ENCODE data around the gene TIMM10B.

TIMM10B gene

DNA sequence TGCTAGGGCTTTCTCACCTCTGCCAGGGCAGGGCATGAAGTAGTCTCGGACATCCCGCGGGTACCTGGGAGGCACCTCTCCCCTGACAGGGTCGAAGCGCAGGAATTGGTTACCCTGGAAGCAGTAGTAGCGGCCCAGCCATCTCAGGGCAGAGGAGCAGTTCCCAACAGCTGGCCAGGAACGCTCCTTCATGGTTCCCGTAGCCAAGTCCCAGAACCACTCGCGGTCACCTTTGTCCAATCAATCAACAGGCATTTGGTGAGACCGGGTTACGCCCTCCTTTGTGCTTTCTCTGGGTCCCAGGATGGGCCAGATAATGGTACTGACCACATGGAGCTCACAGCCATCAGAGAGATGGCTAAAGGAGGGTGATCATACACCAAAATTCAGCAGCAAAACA, 43.9 kb upstream of the TIMM10B start:
- TF ChIP-seq EZH2phosphoT487 (IDR thresholded peaks at IDR 0.05; ENCODE audit: borderline replicate concordance, low read length), result no peak
- TF ChIP-seq, protein P1, sequence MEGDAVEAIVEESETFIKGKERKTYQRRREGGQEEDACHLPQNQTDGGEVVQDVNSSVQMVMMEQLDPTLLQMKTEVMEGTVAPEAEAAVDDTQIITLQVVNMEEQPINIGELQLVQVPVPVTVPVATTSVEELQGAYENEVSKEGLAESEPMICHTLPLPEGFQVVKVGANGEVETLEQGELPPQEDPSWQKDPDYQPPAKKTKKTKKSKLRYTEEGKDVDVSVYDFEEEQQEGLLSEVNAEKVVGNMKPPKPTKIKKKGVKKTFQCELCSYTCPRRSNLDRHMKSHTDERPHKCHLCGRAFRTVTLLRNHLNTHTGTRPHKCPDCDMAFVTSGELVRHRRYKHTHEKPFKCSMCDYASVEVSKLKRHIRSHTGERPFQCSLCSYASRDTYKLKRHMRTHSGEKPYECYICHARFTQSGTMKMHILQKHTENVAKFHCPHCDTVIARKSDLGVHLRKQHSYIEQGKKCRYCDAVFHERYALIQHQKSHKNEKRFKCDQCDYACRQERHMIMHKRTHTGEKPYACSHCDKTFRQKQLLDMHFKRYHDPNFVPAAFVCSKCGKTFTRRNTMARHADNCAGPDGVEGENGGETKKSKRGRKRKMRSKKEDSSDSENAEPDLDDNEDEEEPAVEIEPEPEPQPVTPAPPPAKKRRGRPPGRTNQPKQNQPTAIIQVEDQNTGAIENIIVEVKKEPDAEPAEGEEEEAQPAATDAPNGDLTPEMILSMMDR (IDR thresholded peaks at IDR 0.05; ENCODE audit: low read depth, low read length, poor library complexity, severe bottlenecking), result no peak
- Histone ChIP-seq H3K4me1 (ENCODE audit: control insufficient read depth, low read length) (peaks cover 39% of the 10 kb centered on the region), H3K79me2 (ENCODE audit: control insufficient read depth, low read length) (no peaks in the 10 kb centered on the region), H3K9me3 (ENCODE audit: control insufficient read depth, insufficient read depth, low read length) (no peaks in the 10 kb centered on the region), H3K4me2 (ENCODE audit: low read length) (no peak overlapping the region), H3K36me3 (ENCODE audit: control insufficient read depth, low read length) (no peaks in the 10 kb centered on the region), H4K20me1 (ENCODE audit: control insufficient read depth, insufficient read depth, low read depth, low read length) (no peaks in the 10 kb centered on the region), H3K27ac (ENCODE audit: low read depth, low read length) (no peak overlapping the region), H3K9me2 (replicated peaks; ENCODE audit: control insufficient read depth, low read length) (no peaks in the 10 kb centered on the region), H3K27me3 (ENCODE audit: control insufficient read depth, low read length) (no peaks in the 10 kb centered on the region; the same call in 1 of the 2 replicates), H3F3A (ENCODE audit: control insufficient read depth, insufficient read depth) (no peaks in the 10 kb centered on the region), H3K4me3 (ENCODE audit: low read length) (no peak overlapping the region)

DNA sequence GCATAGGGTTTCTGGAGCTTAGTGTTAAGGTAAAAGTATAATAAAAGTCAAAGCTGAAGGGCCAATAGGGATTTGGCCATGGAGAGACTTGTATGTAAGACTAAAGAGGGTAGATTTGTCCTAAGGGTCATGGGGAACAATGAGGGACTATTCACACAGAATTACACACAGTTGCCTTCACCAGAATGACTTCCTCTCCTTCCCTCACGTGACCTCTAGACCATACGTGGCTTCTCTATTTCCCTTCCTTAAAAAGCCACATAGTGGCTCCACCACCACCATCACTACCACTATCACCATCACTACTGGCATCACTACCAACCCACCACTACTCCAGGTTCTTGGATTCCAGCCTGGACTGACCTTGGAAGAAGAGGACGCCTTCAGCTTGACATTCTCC, 43.3 kb upstream of the TIMM10B start:
- no peaks in the 10 kb centered on the region for H3F3A ChIP-seq (ENCODE audit: control insufficient read depth, insufficient read depth)
- H3K9me3 ChIP-seq (ENCODE audit: control insufficient read depth, insufficient read depth, low read length), result no peaks in the 10 kb centered on the region
- H3K36me3 ChIP-seq (ENCODE audit: control insufficient read depth, low read length), result no peaks in the 10 kb centered on the region
- TF ChIP-seq, protein P1 (IDR thresholded peaks at IDR 0.05; ENCODE audit: low read depth, low read length, poor library complexity, severe bottlenecking), result no peak
- TF ChIP-seq EZH2phosphoT487 (IDR thresholded peaks at IDR 0.05; ENCODE audit: borderline replicate concordance, low read length), result no peak
- no peak overlapping the region for H3K4me3 ChIP-seq (ENCODE audit: low read length)
- peaks cover 39% of the 10 kb centered on the region for H3K4me1 ChIP-seq (ENCODE audit: control insufficient read depth, low read length)
- H3K79me2 ChIP-seq (ENCODE audit: control insufficient read depth, low read length), result no peaks in the 10 kb centered on the region
- H3K27ac ChIP-seq (ENCODE audit: low read depth, low read length), result no peak overlapping the region
- no peak overlapping the region for H3K4me2 ChIP-seq (ENCODE audit: low read length)
- no peaks in the 10 kb centered on the region; the same call in 1 of the 2 replicates for H3K27me3 ChIP-seq (ENCODE audit: control insufficient read depth, low read length)
- H4K20me1 ChIP-seq (ENCODE audit: control insufficient read depth, insufficient read depth, low read depth, low read length), result no peaks in the 10 kb centered on the region
- no peaks in the 10 kb centered on the region for H3K9me2 ChIP-seq (replicated peaks; ENCODE audit: control insufficient read depth, low read length)

DNA sequence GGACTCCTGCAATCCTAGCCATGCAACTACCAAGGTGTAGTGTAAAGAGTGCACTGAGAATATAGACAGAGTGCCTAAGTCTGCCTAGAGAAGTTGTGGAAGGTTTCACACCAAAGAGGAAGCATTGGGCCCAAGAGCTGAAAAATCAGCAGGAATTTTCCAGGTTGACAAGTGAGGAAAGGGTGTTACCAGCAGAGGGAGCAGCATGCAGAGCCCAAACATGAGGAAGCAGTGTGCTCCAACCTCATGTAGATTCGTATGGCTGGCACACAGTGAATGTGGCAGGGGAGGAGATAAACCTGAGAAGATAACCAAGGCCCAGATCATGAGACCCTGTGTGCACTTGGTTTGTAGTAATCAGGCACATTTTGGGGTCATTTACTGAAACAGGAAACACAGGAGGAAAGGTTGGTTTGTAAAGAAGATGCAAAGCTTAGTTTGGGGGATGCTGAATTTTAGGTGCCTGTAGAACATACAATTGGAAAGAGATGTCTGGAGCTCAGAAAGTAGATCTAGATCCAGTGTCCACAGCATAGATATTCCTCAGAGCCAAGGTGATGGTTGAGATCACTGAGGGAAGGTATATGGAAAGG, 42.2 kb upstream of the TIMM10B start:
- H3K27me3 ChIP-seq (ENCODE audit: control insufficient read depth, low read length), result no peaks in the 10 kb centered on the region
- H3K79me2 ChIP-seq (ENCODE audit: control insufficient read depth, low read length), result no peaks in the 10 kb centered on the region
- peaks cover 33% of the 10 kb centered on the region for H3K4me1 ChIP-seq (ENCODE audit: control insufficient read depth, low read length)
- H4K20me1 ChIP-seq (ENCODE audit: control insufficient read depth, insufficient read depth, low read depth, low read length), result no peaks in the 10 kb centered on the region
- H3F3A ChIP-seq (ENCODE audit: control insufficient read depth, insufficient read depth), result no peaks in the 10 kb centered on the region
- H3K9me3 ChIP-seq (ENCODE audit: control insufficient read depth, insufficient read depth, low read length), result no peaks in the 10 kb centered on the region
- no peaks in the 10 kb centered on the region for H3K9me2 ChIP-seq (replicated peaks; ENCODE audit: control insufficient read depth, low read length)
- no peak overlapping the region for H3K4me3 ChIP-seq (ENCODE audit: low read length)
- no peak overlapping the region for H3K27ac ChIP-seq (ENCODE audit: low read depth, low read length)
- TF ChIP-seq EZH2phosphoT487 (IDR thresholded peaks at IDR 0.05; ENCODE audit: borderline replicate concordance, low read length), result no peak
- TF ChIP-seq, protein P1 (IDR thresholded peaks at IDR 0.05; ENCODE audit: low read depth, low read length, poor library complexity, severe bottlenecking), result peak; percentile 70
- H3K4me2 ChIP-seq (ENCODE audit: low read length), result no peak overlapping the region
- H3K36me3 ChIP-seq (ENCODE audit: control insufficient read depth, low read length), result no peaks in the 10 kb centered on the region
